Smooth muscle cell (in vitro differentiated cells): ENCODE results near the gene NEIL1. TPM values are rescaled to one million over a fixed set of nuclear protein-coding genes. Genes with fewer than 3 reads are reported as not detected.

Experiments used
- DNase-seq: peaks from one replicate; lab custom pipeline; 2025; ENCODE audit not compliant: unreplicated experiment; lab: John Stamatoyannopoulos, UW
- H2AFZ ChIP-seq: fragments of 200-600 bp; sonication (generic); 2 replicates; pipeline ENCODE4 v1.6.0; 2016; ENCODE audit warnings: antibody characterized with exemption, low read depth, mild to moderate bottlenecking
- H3F3A ChIP-seq: fragments of 200-600 bp; sonication (generic); 2 replicates; pipeline ENCODE4 v1.6.0; 2017; ENCODE audit warnings: antibody characterized with exemption, low read depth
- H3K27ac ChIP-seq: fragments of 200-600 bp; sonication (generic); 2 replicates; pipeline ENCODE4 v1.5.1; 2016; ENCODE audit warnings: low read depth, mild to moderate bottlenecking
- H3K27me3 ChIP-seq: fragments of 200-600 bp; sonication (generic); 2 replicates; pipeline ENCODE4 v1.6.1; 2016; ENCODE audit warnings: low read depth, mild to moderate bottlenecking
- H3K36me3 ChIP-seq: fragments of 200-600 bp; sonication (generic); 2 replicates; pipeline ENCODE4 v1.5.1; 2016; ENCODE audit warnings: low read depth
- H3K4me1 ChIP-seq: fragments of 200-600 bp; sonication (generic); 2 replicates; pipeline ENCODE4 v1.5.1; 2016; ENCODE audit warnings: low read depth
- H3K4me2 ChIP-seq: fragments of 200-600 bp; sonication (generic); 2 replicates; pipeline ENCODE4 v1.6.0; 2016; ENCODE audit warnings: mild to moderate bottlenecking
- H3K4me3 ChIP-seq: fragments of 200-600 bp; sonication (generic); 2 replicates; pipeline ENCODE4 v1.5.1; 2016; ENCODE audit warnings: mild to moderate bottlenecking
- H3K79me2 ChIP-seq: fragments of 200-600 bp; sonication (generic); 2 replicates; pipeline ENCODE4 v1.6.0; 2016; ENCODE audit warnings: low read depth, mild to moderate bottlenecking
- H3K9ac ChIP-seq: fragments of 200-600 bp; sonication (generic); 2 replicates; pipeline ENCODE4 v1.6.0; 2016; ENCODE audit warnings: low read depth
- H3K9me3 ChIP-seq: fragments of 200-600 bp; sonication (generic); replicated peaks from 2 replicates; pipeline ENCODE4 v1.5.1; 2016; ENCODE audit warnings: low read depth
- H4K20me1 ChIP-seq: fragments of 200-600 bp; sonication (generic); 2 replicates; pipeline ENCODE4 v1.6.0; 2016; ENCODE audit warnings: low read depth
- WGBS: methylation state at CpG from one replicate; pipeline ENCODE4 v1.1.7; 2016; ENCODE audit warnings: low lambda C conversion rate; 5-methylcytosine and 5-hydroxymethylcytosine counted together
- polyA plus RNA-seq: library from polyadenylated mRNA; unstranded; fragments of >200 nt; fragmentation: Nextera tagmentation; extraction: Ambion mirVana; gene quantifications from 2 replicates; pipeline ENCODE4 v1.2.1, GENCODE V29; 2016
- total RNA-seq: library from RNA; depleted of rRNA; stranded (reverse); fragments of >200 nt; gene quantifications from 2 replicates; pipeline ENCODE4 v1.2.3, GENCODE V29; 2014
- TF ChIP-seq, protein P1 (sequence below): fragments of 200-600 bp; sonication (generic); IDR thresholded peaks from 2 replicates; pipeline ENCODE4 v1.5.1; 2017; ENCODE audit warnings: borderline replicate concordance, mild to moderate bottlenecking, antibody characterized with exemption; ENCODE audit not compliant: insufficient read depth, poor library complexity, severe bottlenecking

NEIL1 gene
- total and polyA plus RNA-seq, 2 experiments from 2014 or later: 2.5 to 15.1 TPM

DNA sequence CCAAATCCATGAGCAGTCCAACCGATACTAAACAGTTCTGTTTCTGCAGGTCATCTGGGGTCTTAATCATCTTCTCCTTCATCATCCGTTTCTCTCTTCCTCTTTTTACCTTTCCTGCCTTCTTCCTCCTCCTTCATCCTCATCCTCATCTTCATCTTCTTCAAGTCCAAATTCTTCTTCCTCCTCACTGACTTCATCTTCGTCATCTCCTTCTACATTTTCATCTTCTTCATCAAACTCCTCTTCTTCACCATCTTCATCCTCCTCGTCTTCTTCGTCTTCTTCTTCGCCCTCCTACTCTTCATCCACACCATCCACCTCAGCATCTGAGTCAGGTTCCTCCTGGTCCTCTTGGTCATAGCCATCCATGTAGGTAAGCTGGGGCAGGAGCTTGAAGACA lies 25.1 kb upstream of the NEIL1 start:
- peaks cover 7% of the 10 kb centered on the region for H3K27me3 ChIP-seq
- no peak overlapping the region for H3K4me3 ChIP-seq
- H3K9me3 ChIP-seq: no peaks in the 10 kb centered on the region
- TF ChIP-seq, protein P1, sequence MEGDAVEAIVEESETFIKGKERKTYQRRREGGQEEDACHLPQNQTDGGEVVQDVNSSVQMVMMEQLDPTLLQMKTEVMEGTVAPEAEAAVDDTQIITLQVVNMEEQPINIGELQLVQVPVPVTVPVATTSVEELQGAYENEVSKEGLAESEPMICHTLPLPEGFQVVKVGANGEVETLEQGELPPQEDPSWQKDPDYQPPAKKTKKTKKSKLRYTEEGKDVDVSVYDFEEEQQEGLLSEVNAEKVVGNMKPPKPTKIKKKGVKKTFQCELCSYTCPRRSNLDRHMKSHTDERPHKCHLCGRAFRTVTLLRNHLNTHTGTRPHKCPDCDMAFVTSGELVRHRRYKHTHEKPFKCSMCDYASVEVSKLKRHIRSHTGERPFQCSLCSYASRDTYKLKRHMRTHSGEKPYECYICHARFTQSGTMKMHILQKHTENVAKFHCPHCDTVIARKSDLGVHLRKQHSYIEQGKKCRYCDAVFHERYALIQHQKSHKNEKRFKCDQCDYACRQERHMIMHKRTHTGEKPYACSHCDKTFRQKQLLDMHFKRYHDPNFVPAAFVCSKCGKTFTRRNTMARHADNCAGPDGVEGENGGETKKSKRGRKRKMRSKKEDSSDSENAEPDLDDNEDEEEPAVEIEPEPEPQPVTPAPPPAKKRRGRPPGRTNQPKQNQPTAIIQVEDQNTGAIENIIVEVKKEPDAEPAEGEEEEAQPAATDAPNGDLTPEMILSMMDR: no peak
- H4K20me1 ChIP-seq: no peaks in the 10 kb centered on the region
- DNase-seq: no peak
- H3K79me2 ChIP-seq: no peaks in the 10 kb centered on the region
- no peak overlapping the region for H3K9ac ChIP-seq
- no peak overlapping the region for H2AFZ ChIP-seq
- H3K27ac ChIP-seq: no peak overlapping the region
- H3K36me3 ChIP-seq: no peaks in the 10 kb centered on the region
- no peaks in the 10 kb centered on the region for H3K4me1 ChIP-seq
- 93% methylated on average over 6 of the region's 6 CpGs for WGBS
- no peak overlapping the region for H3K4me2 ChIP-seq
- H3F3A ChIP-seq: no peaks in the 10 kb centered on the region

GRCh38 chr15:75325922-75326321 lies 20.9 kb upstream of the NEIL1 start:
- Histone ChIP-seq H3K79me2 (no peaks in the 10 kb centered on the region), H3K27me3 (peaks cover 7% of the 10 kb centered on the region), H3K27ac (no peak overlapping the region), H3K4me3 (no peak overlapping the region), H3K9me3 (no peaks in the 10 kb centered on the region), H3K4me1 (no peaks in the 10 kb centered on the region), H3K4me2 (no peak overlapping the region), H3K9ac (no peak overlapping the region), H3K36me3 (no peaks in the 10 kb centered on the region), H3F3A (no peaks in the 10 kb centered on the region), H4K20me1 (no peaks in the 10 kb centered on the region), H2AFZ (no peak overlapping the region)
- no peak for DNase-seq
- 91% methylated on average over 4 of the region's 4 CpGs for WGBS
- TF ChIP-seq, protein P1: no peak

GRCh38 chr15:75327005-75327404 lies 19.8 kb upstream of the NEIL1 start:
- no peak for DNase-seq
- H3F3A ChIP-seq: no peaks in the 10 kb centered on the region
- H3K79me2 ChIP-seq: no peaks in the 10 kb centered on the region
- no peak overlapping the region for H3K4me2 ChIP-seq
- no peak overlapping the region for H3K9ac ChIP-seq
- H4K20me1 ChIP-seq: no peaks in the 10 kb centered on the region
- H3K36me3 ChIP-seq: no peaks in the 10 kb centered on the region
- H3K27ac ChIP-seq: no peak overlapping the region
- no peak overlapping the region for H2AFZ ChIP-seq
- no peak overlapping the region for H3K4me3 ChIP-seq
- H3K4me1 ChIP-seq: no peaks in the 10 kb centered on the region
- TF ChIP-seq, protein P1: no peak
- 84% methylated on average over 4 of the region's 4 CpGs for WGBS
- H3K27me3 ChIP-seq: peaks cover 4% of the 10 kb centered on the region
- H3K9me3 ChIP-seq: no peaks in the 10 kb centered on the region

- no peak overlapping the region for H3K27ac ChIP-seq
- no peaks in the 10 kb centered on the region for H3F3A ChIP-seq
- H3K36me3 ChIP-seq: no peaks in the 10 kb centered on the region
- no peaks in the 10 kb centered on the region for H3K4me1 ChIP-seq
- H4K20me1 ChIP-seq: no peaks in the 10 kb centered on the region
- no peak for DNase-seq
- TF ChIP-seq, protein P1: no peak
- H3K4me3 ChIP-seq: no peak overlapping the region
- H3K27me3 ChIP-seq: no peaks in the 10 kb centered on the region
- 84% methylated on average over 3 of the region's 3 CpGs for WGBS
- no peak overlapping the region for H3K9ac ChIP-seq
- H2AFZ ChIP-seq: no peak overlapping the region
- no peak overlapping the region for H3K4me2 ChIP-seq
- no peaks in the 10 kb centered on the region for H3K9me3 ChIP-seq
- no peaks in the 10 kb centered on the region for H3K79me2 ChIP-seq
Measured at GRCh38 chr15:75327491-75327890, 19.3 kb upstream of the NEIL1 start.
